ENCODE data around the gene GOLIM4. TPM values are rescaled to one million over a fixed set of nuclear protein-coding genes. Genes with fewer than 3 reads are reported as not detected.
"Not testable (repeated sequence)": the region's sequence is repeated elsewhere in the genome, so short reads cannot be mapped to it uniquely, and the experiment has no call there.

The GOLIM4 gene
- total and polyA plus RNA-seq, 5 donors from 2014 or later = 0.67 TPM; not detected in 4

GRCh38 chr3:168060317-168060716, 35.4 kb downstream of the GOLIM4 start:
- no peaks in the 10 kb centered on the region for H3K4me1 ChIP-seq (ENCODE audit: control insufficient read depth, insufficient read depth, low read length, poor library complexity, severe bottlenecking)
- H3K9me3 ChIP-seq (ENCODE audit: control insufficient read depth in 2 of 2, low read length in 2 of 2) = no peaks in the 10 kb centered on the region
- ATAC-seq (ENCODE audit: low read depth in 2 of 2) (no peak), DNase-seq (no peak)
- no peak overlapping the region for H3K4me3 Mint-ChIP-seq
- H3K4me1 Mint-ChIP-seq = no peaks in the 10 kb centered on the region
- peaks cover 0 to 3% (median 0%) of the 10 kb centered on the region in 7 donors for H3K9me3 Mint-ChIP-seq
- H3K27ac Mint-ChIP-seq = no peak overlapping the region
- H3K27ac ChIP-seq (ENCODE audit: insufficient read depth, low read length, poor library complexity, severe bottlenecking) = no peak overlapping the region
- H3K4me3 ChIP-seq (ENCODE audit: low read depth, low read length) = no peak overlapping the region
- H3K36me3 Mint-ChIP-seq = no peaks in the 10 kb centered on the region
- H3K27me3 ChIP-seq (ENCODE audit: control insufficient read depth, insufficient read depth, low read length) = no peaks in the 10 kb centered on the region
- H3K27me3 Mint-ChIP-seq = no peaks in the 10 kb centered on the region
- H3K36me3 ChIP-seq (ENCODE audit: control insufficient read depth, insufficient read depth, low read length) = no peaks in the 10 kb centered on the region

- Histone ChIP-seq H3K4me1 (ENCODE audit: control insufficient read depth, insufficient read depth, low read length, poor library complexity, severe bottlenecking) (no peaks in the 10 kb centered on the region), H3K4me3 (ENCODE audit: low read depth, low read length) (no peak overlapping the region), H3K9me3 (ENCODE audit: control insufficient read depth in 2 of 2, low read length in 2 of 2) (no peaks in the 10 kb centered on the region), H3K27ac (ENCODE audit: insufficient read depth, low read length, poor library complexity, severe bottlenecking) (no peak overlapping the region), H3K36me3 (ENCODE audit: control insufficient read depth, insufficient read depth, low read length) (no peaks in the 10 kb centered on the region), H3K27me3 (ENCODE audit: control insufficient read depth, insufficient read depth, low read length) (no peaks in the 10 kb centered on the region)
- no peaks in the 10 kb centered on the region for H3K4me1 Mint-ChIP-seq
- DNase-seq (no peak), ATAC-seq (ENCODE audit: low read depth in 2 of 2) (no peak)
- H3K9me3 Mint-ChIP-seq = peaks cover 0 to 4% (median 0%) of the 10 kb centered on the region in 7 donors
- H3K27ac Mint-ChIP-seq = no peak overlapping the region
- H3K27me3 Mint-ChIP-seq = no peaks in the 10 kb centered on the region
- no peaks in the 10 kb centered on the region for H3K36me3 Mint-ChIP-seq
- no peak overlapping the region for H3K4me3 Mint-ChIP-seq
Observed at GRCh38 chr3:168058481-168058880, 37.2 kb downstream of the GOLIM4 start.

GRCh38 chr3:168056398-168057230, 39.1 kb downstream of the GOLIM4 start:
- H3K4me1 Mint-ChIP-seq; H3K4me1 ChIP-seq (ENCODE audit: control insufficient read depth, insufficient read depth, low read length, poor library complexity, severe bottlenecking); H3K27ac Mint-ChIP-seq; H3K27me3 Mint-ChIP-seq; DNase-seq; H3K9me3 ChIP-seq (ENCODE audit: control insufficient read depth in 2 of 2, low read length in 2 of 2); H3K27me3 ChIP-seq (ENCODE audit: control insufficient read depth, insufficient read depth, low read length); H3K27ac ChIP-seq (ENCODE audit: insufficient read depth, low read length, poor library complexity, severe bottlenecking); H3K36me3 Mint-ChIP-seq; H3K36me3 ChIP-seq (ENCODE audit: control insufficient read depth, insufficient read depth, low read length); H3K4me3 ChIP-seq (ENCODE audit: low read depth, low read length); ATAC-seq (ENCODE audit: low read depth in 2 of 2); H3K9me3 Mint-ChIP-seq; H3K4me3 Mint-ChIP-seq: not testable (repeated sequence)

GRCh38 chr3:168054447-168054846, 41.3 kb downstream of the GOLIM4 start:
- ATAC-seq (ENCODE audit: low read depth in 2 of 2) = no peak
- Histone ChIP-seq H3K36me3 (ENCODE audit: control insufficient read depth, insufficient read depth, low read length) (no peaks in the 10 kb centered on the region), H3K4me1 (ENCODE audit: control insufficient read depth, insufficient read depth, low read length, poor library complexity, severe bottlenecking) (no peaks in the 10 kb centered on the region), H3K27ac (ENCODE audit: insufficient read depth, low read length, poor library complexity, severe bottlenecking) (no peak overlapping the region), H3K9me3 (ENCODE audit: control insufficient read depth in 2 of 2, low read length in 2 of 2) (no peaks in the 10 kb centered on the region), H3K4me3 (ENCODE audit: low read depth, low read length) (no peak overlapping the region), H3K27me3 (ENCODE audit: control insufficient read depth, insufficient read depth, low read length) (no peaks in the 10 kb centered on the region)
- H3K36me3 Mint-ChIP-seq = no peaks in the 10 kb centered on the region
- no peak overlapping the region for H3K27ac Mint-ChIP-seq
- H3K27me3 Mint-ChIP-seq = no peaks in the 10 kb centered on the region
- H3K9me3 Mint-ChIP-seq = peaks cover 0 to 7% (median 0%) of the 10 kb centered on the region in 7 donors
- DNase-seq = no peak
- no peaks in the 10 kb centered on the region for H3K4me1 Mint-ChIP-seq
- no peak overlapping the region for H3K4me3 Mint-ChIP-seq

GRCh38 chr3:168053115-168053514, 42.6 kb downstream of the GOLIM4 start:
- peaks cover 0 to 7% (median 0%) of the 10 kb centered on the region in 7 donors for H3K9me3 Mint-ChIP-seq
- no peak overlapping the region for H3K4me3 Mint-ChIP-seq
- H3K27me3 Mint-ChIP-seq = no peaks in the 10 kb centered on the region
- ATAC-seq (ENCODE audit: low read depth in 2 of 2) (no peak), DNase-seq (no peak)
- H3K36me3 Mint-ChIP-seq = no peaks in the 10 kb centered on the region
- Histone ChIP-seq H3K4me1 (ENCODE audit: control insufficient read depth, insufficient read depth, low read length, poor library complexity, severe bottlenecking) (no peaks in the 10 kb centered on the region), H3K9me3 (ENCODE audit: control insufficient read depth in 2 of 2, low read length in 2 of 2) (no peaks in the 10 kb centered on the region), H3K27me3 (ENCODE audit: control insufficient read depth, insufficient read depth, low read length) (no peaks in the 10 kb centered on the region), H3K36me3 (ENCODE audit: control insufficient read depth, insufficient read depth, low read length) (no peaks in the 10 kb centered on the region), H3K27ac (ENCODE audit: insufficient read depth, low read length, poor library complexity, severe bottlenecking) (no peak overlapping the region), H3K4me3 (ENCODE audit: low read depth, low read length) (no peak overlapping the region)
- H3K4me1 Mint-ChIP-seq = no peaks in the 10 kb centered on the region
- no peak overlapping the region for H3K27ac Mint-ChIP-seq

- Mint-ChIP-seq H3K4me1 (no peaks in the 10 kb centered on the region), H3K27ac (no peak overlapping the region), H3K27me3 (no peaks in the 10 kb centered on the region), H3K4me3 (no peak overlapping the region), H3K9me3 (peaks cover 0 to 7% (median 0%) of the 10 kb centered on the region in 7 donors), H3K36me3 (no peaks in the 10 kb centered on the region)
- H3K4me3 ChIP-seq (ENCODE audit: low read depth, low read length) = no peak overlapping the region
- DNase-seq (no peak), ATAC-seq (ENCODE audit: low read depth in 2 of 2) (no peak)
- no peaks in the 10 kb centered on the region for H3K36me3 ChIP-seq (ENCODE audit: control insufficient read depth, insufficient read depth, low read length)
- H3K9me3 ChIP-seq (ENCODE audit: control insufficient read depth in 2 of 2, low read length in 2 of 2) = no peaks in the 10 kb centered on the region
- no peaks in the 10 kb centered on the region for H3K4me1 ChIP-seq (ENCODE audit: control insufficient read depth, insufficient read depth, low read length, poor library complexity, severe bottlenecking)
- H3K27ac ChIP-seq (ENCODE audit: insufficient read depth, low read length, poor library complexity, severe bottlenecking) = no peak overlapping the region
- no peaks in the 10 kb centered on the region for H3K27me3 ChIP-seq (ENCODE audit: control insufficient read depth, insufficient read depth, low read length)
Observed at GRCh38 chr3:168052515-168052914, 43.2 kb downstream of the GOLIM4 start.

- H3K4me1 ChIP-seq (ENCODE audit: control insufficient read depth, insufficient read depth, low read length, poor library complexity, severe bottlenecking) = no peaks in the 10 kb centered on the region
- H3K27me3 Mint-ChIP-seq = no peaks in the 10 kb centered on the region
- no peaks in the 10 kb centered on the region for H3K4me1 Mint-ChIP-seq
- H3K27ac Mint-ChIP-seq = peak overlapping the region in 1 of 3 donors; percentile 57
- no peaks in the 10 kb centered on the region for H3K9me3 ChIP-seq (ENCODE audit: control insufficient read depth in 2 of 2, low read length in 2 of 2)
- H3K9me3 Mint-ChIP-seq = peaks cover 0 to 6% (median 0%) of the 10 kb centered on the region in 7 donors
- H3K36me3 ChIP-seq (ENCODE audit: control insufficient read depth, insufficient read depth, low read length) = no peaks in the 10 kb centered on the region
- H3K27ac ChIP-seq (ENCODE audit: insufficient read depth, low read length, poor library complexity, severe bottlenecking) = no peak overlapping the region
- no peak for DNase-seq
- H3K4me3 ChIP-seq (ENCODE audit: low read depth, low read length) = no peak overlapping the region
- H3K4me3 Mint-ChIP-seq = no peak overlapping the region
- H3K36me3 Mint-ChIP-seq = no peaks in the 10 kb centered on the region
- no peaks in the 10 kb centered on the region for H3K27me3 ChIP-seq (ENCODE audit: control insufficient read depth, insufficient read depth, low read length)
- ATAC-seq (ENCODE audit: low read depth in 2 of 2) = no peak
Observed at GRCh38 chr3:168051531-168052471, 43.9 kb downstream of the GOLIM4 start.

Measured in CD4-positive, CD25-positive, alpha-beta regulatory T cell (primary cell).